Dedifferentiated amniotic fluid mesenchymal stem cell (primary cell): ENCODE data around the gene MAGEB5.
"Not testable (repeated sequence)": the region's sequence is repeated elsewhere in the genome, so short reads cannot be mapped to it uniquely, and the experiment has no call there.

Experiments
- DNase-seq: peaks from one replicate; pipeline ENCODE4 v3.0.0-alpha.2; 2016; ENCODE audit errors: extremely low spot score

MAGEB5 gene, protein sequence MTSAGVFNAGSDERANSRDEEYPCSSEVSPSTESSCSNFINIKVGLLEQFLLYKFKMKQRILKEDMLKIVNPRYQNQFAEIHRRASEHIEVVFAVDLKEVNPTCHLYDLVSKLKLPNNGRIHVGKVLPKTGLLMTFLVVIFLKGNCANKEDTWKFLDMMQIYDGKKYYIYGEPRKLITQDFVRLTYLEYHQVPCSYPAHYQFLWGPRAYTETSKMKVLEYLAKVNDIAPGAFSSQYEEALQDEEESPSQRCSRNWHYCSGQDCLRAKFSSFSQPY

DNA sequence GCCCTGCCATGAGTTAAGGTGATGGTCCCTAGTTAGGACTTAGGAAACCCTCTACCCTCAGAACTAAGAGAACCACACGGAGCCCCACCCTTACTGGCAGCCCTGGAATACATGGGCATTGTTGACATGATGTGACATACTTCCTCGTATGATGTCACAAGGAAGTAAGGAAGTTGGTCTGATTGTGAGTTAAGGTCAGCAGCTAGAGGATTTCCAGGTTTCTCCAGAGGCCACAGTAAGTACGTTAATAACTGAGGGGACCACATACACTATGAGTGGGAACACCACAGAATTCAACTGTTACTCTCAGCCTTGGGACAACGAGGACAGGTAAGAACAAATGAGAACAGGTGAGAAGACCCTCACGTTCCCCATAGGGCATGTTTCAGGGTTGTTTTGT is at the start of gene MAGEB5:
Gene MAGEB5 (plus strand): TSS at position 301 of the 400 bp plus-strand sequence. CDS start 1,133 bp downstream, outside the sequence.
- DNase-seq: no peak

DNA sequence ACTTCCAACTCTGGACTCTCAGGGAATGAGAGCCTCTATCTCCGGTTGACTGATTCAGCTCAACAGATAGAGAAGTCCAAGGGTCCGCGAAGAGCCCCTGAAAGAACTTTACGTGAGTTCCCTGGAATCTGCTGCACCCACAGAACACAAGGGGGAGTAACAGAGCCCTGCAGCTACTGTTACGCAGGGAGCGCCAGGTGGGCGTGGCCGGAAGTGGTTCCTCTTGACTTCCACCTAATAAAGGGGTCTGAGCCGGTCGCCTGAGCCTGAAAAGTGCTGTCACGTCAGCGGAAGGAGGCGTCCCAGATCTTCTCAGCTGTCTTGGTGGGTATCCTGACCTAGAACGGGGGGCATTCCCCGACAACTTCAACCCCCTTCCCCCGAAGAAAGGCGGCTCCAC is 23.8 kb upstream of the MAGEB5 start, which contains the start of gene MAGEB6:
Gene MAGEB6 (plus strand): TSS at position 237 of the 400 bp plus-strand sequence. CDS start 1,407 bp downstream, outside the sequence.
- no peak for DNase-seq

DNA sequence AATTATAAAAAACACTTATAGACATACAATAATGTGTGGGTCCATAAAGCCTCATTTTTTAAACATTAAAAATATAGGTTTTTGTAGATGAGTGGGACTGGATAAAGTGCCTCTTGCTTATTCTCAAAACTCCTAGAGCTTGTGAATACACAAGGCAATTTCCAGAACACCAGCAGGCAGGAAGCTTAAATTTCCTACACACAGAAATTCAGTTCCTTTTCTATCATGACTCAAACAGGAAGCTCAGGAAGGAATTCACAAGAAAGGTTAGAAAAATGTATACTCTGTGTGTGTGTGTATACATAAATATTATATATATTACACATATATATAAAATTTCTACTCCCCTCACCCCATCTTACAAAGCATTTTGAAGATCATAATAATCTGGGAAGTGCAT is 12.4 kb upstream of the MAGEB5 start:
- DNase-seq: no peak

DNA sequence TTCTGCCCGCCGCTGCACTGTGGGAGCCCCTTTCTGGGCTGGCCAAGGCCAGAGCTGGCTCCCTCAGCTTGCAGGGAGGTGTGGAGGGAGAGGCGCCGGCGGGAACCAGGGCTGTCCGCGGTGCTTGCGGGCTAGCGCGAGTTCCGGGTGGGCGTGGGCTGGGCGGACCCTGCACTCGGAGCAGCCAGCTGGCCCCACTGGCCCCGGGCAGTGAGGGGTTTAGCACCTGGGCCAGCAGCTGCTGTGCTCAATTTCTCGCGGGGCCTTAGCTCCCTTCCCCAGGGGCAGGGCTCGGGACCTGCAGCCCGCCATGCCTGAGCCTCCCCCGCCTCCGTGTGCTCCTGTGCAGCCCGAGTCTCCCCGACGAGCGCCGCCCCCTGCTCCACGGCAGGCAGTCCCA is 11.3 kb upstream of the MAGEB5 start:
- DNase-seq: not testable (repeated sequence)

DNA sequence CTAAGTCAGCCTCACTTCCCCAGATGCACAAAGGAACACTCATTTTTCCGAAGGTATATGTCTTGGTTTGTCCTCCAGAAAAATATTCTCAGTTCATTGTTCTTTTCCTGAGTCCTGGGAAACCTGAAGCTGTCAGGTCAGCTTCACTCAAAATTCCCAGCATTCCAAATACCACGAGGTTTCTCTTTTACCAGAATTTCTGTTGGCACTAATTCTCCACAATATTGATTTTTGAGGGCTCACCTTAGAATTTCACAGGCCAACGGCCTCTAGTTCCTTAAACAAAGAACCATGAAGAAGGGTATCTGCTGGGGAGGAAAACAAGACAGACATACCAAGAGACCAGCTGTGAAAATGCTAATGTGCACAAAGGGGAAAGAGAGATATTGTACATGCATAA is 8.0 kb upstream of the MAGEB5 start:
- DNase-seq: no peak

DNA sequence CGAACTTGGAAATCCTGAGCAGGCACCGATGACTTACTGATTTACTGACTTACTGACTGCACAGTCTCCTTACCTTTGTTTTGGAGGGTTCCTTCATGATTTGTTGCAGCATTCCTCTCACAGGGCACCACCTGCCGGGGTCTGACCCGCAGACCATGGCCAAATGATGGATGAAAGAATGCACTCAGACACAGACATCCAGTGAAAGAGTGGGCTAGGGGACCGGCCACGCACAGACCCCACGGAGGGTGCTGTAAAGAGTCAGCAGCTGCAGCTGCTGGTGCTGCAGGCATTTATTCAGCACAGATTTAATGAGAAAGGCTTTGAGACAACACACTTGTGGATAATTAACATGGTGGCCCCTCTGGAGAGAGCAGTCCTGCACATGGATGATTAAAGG is 3.4 kb downstream of the MAGEB5 start:
- DNase-seq: no peak

DNA sequence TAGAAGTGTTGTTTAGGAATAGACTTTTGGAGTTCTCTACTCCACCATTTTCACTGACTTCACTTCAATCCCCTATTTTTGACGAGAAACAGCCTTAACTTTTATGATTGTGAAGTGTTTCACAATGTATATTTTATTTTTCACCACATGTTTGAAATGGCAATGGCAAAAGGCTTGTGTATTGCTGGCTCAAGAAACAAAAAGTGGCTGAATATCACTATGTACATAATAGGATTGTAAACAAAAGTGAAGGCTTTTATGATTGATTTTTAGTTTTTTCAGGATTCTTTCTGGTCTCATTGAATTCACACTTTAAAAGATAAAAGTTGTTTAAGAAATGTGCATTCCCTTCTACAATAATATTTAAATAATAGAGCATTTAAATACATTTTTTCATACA is 18.2 kb downstream of the MAGEB5 start:
- DNase-seq: no peak

DNA sequence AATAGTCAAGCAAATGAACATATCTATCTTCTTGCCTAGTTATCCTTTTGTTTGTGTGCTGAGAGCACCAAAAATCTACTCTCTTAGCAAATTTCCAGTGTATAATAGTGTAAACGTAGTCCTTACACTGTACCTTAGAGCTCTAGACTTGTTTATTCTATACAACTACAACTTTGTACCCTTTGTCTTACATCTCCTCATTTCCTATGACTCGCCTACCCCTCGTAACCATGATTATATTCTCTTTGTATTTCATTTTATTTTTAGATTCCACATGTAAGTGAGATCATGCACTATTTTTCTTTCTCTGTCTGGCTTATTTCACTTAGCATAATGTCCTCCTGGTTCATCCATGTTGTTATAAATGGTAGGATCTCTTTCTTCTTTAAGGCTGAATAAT is 37.6 kb downstream of the MAGEB5 start:
- no peak for DNase-seq

DNA sequence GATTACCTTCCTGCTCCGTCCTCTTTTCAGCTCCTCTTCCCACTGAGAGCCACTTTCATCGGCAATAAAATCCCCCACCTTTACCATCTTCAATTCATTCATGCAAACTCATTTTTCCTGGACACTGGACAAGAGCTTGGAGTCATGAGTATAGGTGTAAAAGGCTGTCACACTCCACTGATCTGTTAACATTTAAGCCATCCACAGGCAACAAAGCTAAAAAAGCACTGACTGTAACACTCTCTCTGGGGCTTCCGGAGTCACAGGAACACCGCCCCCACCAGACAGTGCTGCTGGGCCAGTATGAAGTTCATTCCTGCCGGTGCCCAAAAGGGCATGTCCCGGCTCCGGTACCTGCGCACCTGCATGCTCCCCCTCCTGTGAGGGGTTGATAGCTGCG is 38.5 kb downstream of the MAGEB5 start:
- DNase-seq: no peak

DNA sequence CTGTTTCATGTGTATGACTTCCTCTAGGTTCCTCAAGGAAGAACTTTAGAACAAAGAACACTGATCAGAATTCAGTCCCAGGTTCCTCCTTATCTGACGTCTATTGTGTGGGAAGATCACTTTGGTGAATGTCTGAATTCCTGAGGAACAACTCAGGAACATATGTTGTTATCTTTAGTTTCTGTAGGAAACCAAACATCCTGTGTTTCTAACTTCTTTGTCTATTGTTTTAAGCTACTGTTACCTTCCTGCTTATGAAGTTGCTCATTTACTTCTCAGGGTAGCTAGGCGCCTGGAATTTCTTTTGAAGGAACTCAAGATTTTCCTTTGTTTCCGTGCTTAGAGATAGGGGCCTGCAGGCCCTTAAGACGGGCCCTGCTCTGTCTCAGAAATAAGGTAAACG is 46.2 kb downstream of the MAGEB5 start:
- no peak for DNase-seq
